ENCODE results near the gene AHCYL1. TPM values are rescaled to one million over a fixed set of nuclear protein-coding genes. Genes with fewer than 3 reads are reported as not detected.

Gene AHCYL1
- total and polyA plus RNA-seq, 10 of the 15 experiments (the other 5 are each of a cell fraction or from before 2014, with no cell fraction given): 24.7 to 73.6 (median 46.8) TPM

DNA sequence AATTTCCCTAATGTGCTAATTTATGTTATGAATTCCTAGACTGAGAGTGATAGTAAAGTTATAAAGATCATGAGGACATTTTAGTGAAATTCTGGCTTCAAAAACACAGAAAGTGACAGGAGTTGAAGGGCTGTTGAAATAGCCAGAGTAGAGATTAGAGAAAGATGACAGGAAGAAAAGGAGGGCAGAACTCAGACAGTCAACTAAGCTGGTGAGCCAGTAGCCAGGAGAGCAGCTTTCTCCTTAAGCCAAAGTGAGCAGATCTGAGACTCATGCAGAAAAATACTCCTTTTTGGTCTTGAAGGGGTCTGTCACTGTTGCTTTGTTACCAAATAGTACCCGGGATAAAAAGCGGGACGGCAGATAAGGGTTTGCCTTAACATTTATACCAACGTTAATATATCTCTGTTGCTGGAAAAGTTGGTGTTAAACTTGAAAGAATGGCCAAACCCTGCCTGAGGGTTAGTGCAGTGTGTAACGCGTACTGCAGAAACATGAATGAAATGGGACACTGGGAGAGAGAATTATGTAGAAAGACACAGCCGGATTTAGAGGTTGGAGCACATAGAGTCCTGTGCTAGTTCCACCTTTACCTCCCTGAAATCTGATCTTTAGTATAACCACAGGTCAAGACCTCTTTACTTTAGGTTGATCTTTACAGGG is 12.8 kb downstream of the AHCYL1 start:
- Histone ChIP-seq H3K36me3 (ENCODE audit: control insufficient read depth in 2 of 2, insufficient read depth in 2 of 2, low read length in 1 of 2) (peaks cover 0 to 3% of the 10 kb centered on the region in 2 experiments; a peak in 1 of 4 replicates), H3K79me2 (ENCODE audit: control insufficient read depth, insufficient read depth, low read length) (no peaks in the 10 kb centered on the region; the same call in none of the 2 replicates), H3K9ac (ENCODE audit: control insufficient read depth, insufficient read depth, low read length) (no peak overlapping the region), H3K9me3 (replicated peaks; ENCODE audit: control insufficient read depth, insufficient read depth, low read length) (no peaks in the 10 kb centered on the region), H3K4me1 (ENCODE audit: control insufficient read depth, insufficient read depth, low read length) (no peaks in the 10 kb centered on the region), H3K27ac (ENCODE audit: control insufficient read depth, insufficient read depth) (no peak overlapping the region), H2AFZ (ENCODE audit: control insufficient read depth, low read depth, low read length) (no peak overlapping the region), H4K20me1 (ENCODE audit: control insufficient read depth, insufficient read depth) (no peaks in the 10 kb centered on the region), H3K4me3 (no peak overlapping the region), H3K27me3 (replicated peaks in 1 of 2; ENCODE audit: control insufficient read depth in 2 of 2, insufficient read depth in 2 of 2, low read length in 1 of 2) (no peaks in the 10 kb centered on the region), H3K4me2 (ENCODE audit: control insufficient read depth, insufficient read depth) (no peak overlapping the region)
- ChIA-PET RAD21 (ENCODE audit: unreplicated experiment) (interaction anchor here (1.9 to 2.4 kb wide), 2 partner anchors 12 to 357 kb away, joined by 4 to 16 read pairs; partner anchors contain the start of gene AHCYL1), POLR2A (no interaction called here), CTCF (interaction anchor here (1.4 to 4.8 kb wide), 8 partner anchors 9 to 465 kb away, joined by 3 to 42 read pairs (median 8); partner anchors contain the start of gene AHCYL1), SMC1A (ENCODE audit: uncharacterized antibody, unreplicated experiment) (interaction anchor here (1.0 to 4.4 kb wide), 5 partner anchors 9 to 221 kb away, joined by 4 to 24 read pairs (median 5); partner anchors contain the start of gene AHCYL1)
- TF ChIP-seq ZNF217 (IDR thresholded peaks at IDR 0.05) (no peak), SPI1 (IDR thresholded peaks at IDR 0.05; ENCODE audit: borderline replicate concordance, insufficient read depth, low read depth, low read length) (no peak), CBFB (IDR thresholded peaks at IDR 0.05; ENCODE audit: low read depth) (no peak), PML (IDR thresholded peaks at IDR 0.05; ENCODE audit: low read length) (no peak), EZH2 (IDR thresholded peaks at IDR 0.05; ENCODE audit: borderline replicate concordance, control insufficient read depth, low read depth, low read length) (no peak), SMAD5 (IDR thresholded peaks at IDR 0.05; ENCODE audit: low read depth) (no peak), TARDBP (IDR thresholded peaks at IDR 0.05; ENCODE audit: borderline replicate concordance) (no peak), CBX3 (IDR thresholded peaks at IDR 0.05; ENCODE audit: borderline replicate concordance, low read depth) (no peak), CREM (IDR thresholded peaks at IDR 0.05; ENCODE audit: low read depth) (no peak), TCF12 (IDR thresholded peaks at IDR 0.05; ENCODE audit: low read depth, low read length) (no peak), KLF5 (IDR thresholded peaks at IDR 0.05; ENCODE audit: partially characterized antibody) (no peak), BHLHE40 (IDR thresholded peaks at IDR 0.05; ENCODE audit: borderline replicate concordance in 1 of 2, low read depth in 2 of 2, low read length in 1 of 2) (no peak), ZBTB4 (CRISPR knock-in tag; IDR thresholded peaks at IDR 0.05) (no peak), ZNF274 (IDR thresholded peaks at IDR 0.05; ENCODE audit: insufficient read depth, insufficient read length) (no peak), ZNF384 (IDR thresholded peaks at IDR 0.05; ENCODE audit: borderline replicate concordance, low read depth, low read length) (no peak)
- TF ChIP-seq, protein P1, sequence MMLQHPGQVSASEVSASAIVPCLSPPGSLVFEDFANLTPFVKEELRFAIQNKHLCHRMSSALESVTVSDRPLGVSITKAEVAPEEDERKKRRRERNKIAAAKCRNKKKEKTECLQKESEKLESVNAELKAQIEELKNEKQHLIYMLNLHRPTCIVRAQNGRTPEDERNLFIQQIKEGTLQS (IDR thresholded peaks at IDR 0.05; ENCODE audit: borderline replicate concordance, extremely low read depth, low read depth, low read length): no peak
- BruUV-seq (replicated peaks): no TSS peak
- in situ Hi-C loops (cut with MboI): no loop called here
- WGBS (ENCODE audit: insufficient coverage, insufficient replicate concordance, low lambda C conversion rate, missing lambda C conversion rate): 98% methylated on average over 7 of the region's 7 CpGs
- no peak for DNase-seq (ENCODE audit: low read depth, low spot score)
- ATAC-seq: no peak
- intact Hi-C loops (cut with micrococcal nuclease; ENCODE audit: unreplicated experiment): no loop called here
- no peak for FAIRE-seq

Measured in GM12878 (cell line).